Erythroblast (primary cell): ENCODE data around the gene TUBB4B.

Experiments
- GATA1 ChIP-seq: IDR thresholded peaks from 2 replicates; pipeline ENCODE4 v1.6.1; 2011; ENCODE audit warnings: low read depth, mild to moderate bottlenecking, control low read depth, low read length, moderate library complexity
- POLR2A ChIP-seq: IDR thresholded peaks from 2 replicates; pipeline ENCODE4 v1.6.1; 2011; ENCODE audit warnings: mild to moderate bottlenecking, low read length

DNA sequence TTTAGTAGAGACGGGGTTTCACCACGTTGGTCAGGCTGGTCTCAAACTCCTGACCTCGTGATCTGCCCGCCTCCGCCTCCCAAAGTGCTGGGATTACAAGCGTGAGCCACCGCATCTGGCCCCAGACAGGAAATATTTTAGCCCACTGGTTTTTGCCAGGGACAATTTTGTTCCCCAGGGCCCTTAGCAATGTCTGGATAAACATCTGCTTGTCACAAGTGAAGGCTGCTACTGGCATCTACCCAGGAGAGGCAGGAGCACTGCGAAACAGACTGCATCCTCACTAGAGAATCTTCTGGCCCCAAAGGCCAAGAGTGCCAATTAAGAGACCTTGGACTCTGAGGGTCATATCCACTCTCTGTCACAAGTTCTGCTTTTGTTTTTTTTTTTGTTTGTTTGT, 38.1 kb upstream of the TUBB4B start:
- TF ChIP-seq POLR2A (no peak), GATA1 (no peak)
